SK-N-SH (cell line): ENCODE measurements around the gene OBP2A. TPM values are rescaled to one million over a fixed set of nuclear protein-coding genes. Genes with fewer than 3 reads are reported as not detected.

Experiments used
- CTCF ChIA-PET: fragments of 300-600, 350-600 bp; formaldehyde crosslinking; extraction: SDS; loops from one replicate; lab custom pipeline; 2021; lab: Yijun Ruan, JAX
- POLR2A ChIA-PET: fragments of 350-600 bp; sonication (Branson Sonifier 250); formaldehyde crosslinking; extraction: SDS; loops from one replicate; lab custom pipeline; 2020; ENCODE audit warnings: antibody characterized with exemption, inconsistent platforms; lab: Yijun Ruan, JAX
- DNase-seq: peaks from one replicate; pipeline ENCODE4 v3.0.0; 2012
- H2AFZ ChIP-seq: fragments of 200-600 bp; sonication (generic); 2 replicates; pipeline ENCODE4 v1.8.1; 2016; ENCODE audit warnings: antibody characterized with exemption, mild to moderate bottlenecking, low read depth
- H3F3A ChIP-seq: fragments of 200-600 bp; sonication (generic); replicated peaks from 2 replicates; pipeline ENCODE3; 2016; ENCODE audit warnings: antibody characterized with exemption, mild to moderate bottlenecking; ENCODE audit not compliant: insufficient read depth
- H3K27ac ChIP-seq, 2 experiments: fragments of 200-500 bp in 1 of 2; fragments of 200-600 bp in 1 of 2; sonication (Bioruptor generic) in 1 of 2; sonication (generic), shearing (Covaris generic) in 1 of 2; 2 replicates each; pipeline versions ENCODE4 v1.5.1 to v1.6.1; 2014 to 2016; ENCODE audit warnings: low read depth in 2 of 2, inconsistent platforms in 1 of 2, low read length in 1 of 2, mild to moderate bottlenecking in 1 of 2, mixed read lengths in 1 of 2
- H3K27me3 ChIP-seq: fragments of 200-600 bp; sonication (generic), shearing (Covaris generic); 2 replicates; pipeline ENCODE4 v1.6.1; 2016; ENCODE audit warnings: mixed run types; ENCODE audit not compliant: insufficient read depth
- H3K36me3 ChIP-seq, 2 experiments: fragments of 200-500 bp in 1 of 2; fragments of 200-600 bp in 1 of 2; sonication (Bioruptor generic) in 1 of 2; sonication (generic) in 1 of 2; replicated peaks in 1 of 2; 2 replicates each; pipeline versions ENCODE3 to v1.5.1; 2014 to 2016; ENCODE audit warnings: low read length in 1 of 2, mild to moderate bottlenecking in 1 of 2; ENCODE audit not compliant: insufficient read depth in 2 of 2, control insufficient read depth in 1 of 2
- H3K4me1 ChIP-seq, 2 experiments: fragments of 200-500 bp in 1 of 2; fragments of 200-600 bp in 1 of 2; sonication (Bioruptor generic) in 1 of 2; sonication (generic), shearing (Covaris generic) in 1 of 2; 2 replicates each; pipeline versions ENCODE4 v1.5.1 to v1.6.1; 2014 to 2016; ENCODE audit warnings: low read depth in 1 of 2, low read length in 1 of 2, mixed run types in 1 of 2; ENCODE audit not compliant: insufficient read depth in 2 of 2, control insufficient read depth in 1 of 2
- H3K4me2 ChIP-seq: fragments of 200-600 bp; sonication (generic), shearing (Covaris generic); 2 replicates; pipeline ENCODE4 v1.6.1; 2017; ENCODE audit warnings: mixed run types
- H3K4me3 ChIP-seq, 2 experiments: fragments of 200-500 bp in 1 of 2; fragments of 200-600 bp in 1 of 2; sonication (Bioruptor generic) in 1 of 2; sonication (generic), shearing (Covaris generic) in 1 of 2; 2 replicates each; pipeline versions ENCODE4 v1.5.1 to v1.8.1; 2014 to 2016; ENCODE audit warnings: low read depth in 2 of 2, inconsistent platforms in 1 of 2, low read length in 1 of 2, mild to moderate bottlenecking in 1 of 2, mixed read lengths in 1 of 2, moderate library complexity in 1 of 2
- H3K79me2 ChIP-seq: fragments of 200-600 bp; sonication (generic); 2 replicates; pipeline ENCODE4 v1.8.1; 2017; ENCODE audit warnings: mild to moderate bottlenecking; ENCODE audit not compliant: insufficient read depth
- H3K9ac ChIP-seq: fragments of 200-600 bp; sonication (generic); 2 replicates; pipeline ENCODE4 v1.6.1; 2017; ENCODE audit warnings: mixed run types
- H3K9me2 ChIP-seq: fragments of 200-600 bp; sonication (generic); 2 replicates; pipeline ENCODE4 v1.6.1; 2017; ENCODE audit warnings: mixed run types
- H3K9me3 ChIP-seq: fragments of 200-600 bp; sonication (generic); 2 replicates; pipeline ENCODE4 v1.6.1; 2017; ENCODE audit warnings: mixed run types, mild to moderate bottlenecking, moderate library complexity
- H4K20me1 ChIP-seq: fragments of 200-600 bp; sonication (generic); 2 replicates; pipeline ENCODE4 v1.6.1; 2017; ENCODE audit warnings: mild to moderate bottlenecking, mixed run types; ENCODE audit not compliant: insufficient read depth
- CTCF ChIP-seq: fragments of 200-600 bp; sonication (generic); IDR thresholded peaks from 2 replicates; pipeline ENCODE4 v1.6.1; 2017; ENCODE audit warnings: antibody characterized with exemption, mild to moderate bottlenecking, moderate library complexity
- ELF1 ChIP-seq: IDR thresholded peaks from 2 replicates; pipeline ENCODE4 v1.4.0; 2012
- EP300 ChIP-seq, 2 experiments: IDR thresholded peaks; 2 replicates each; pipeline versions ENCODE4 v1.4.0 to v1.6.1; 2012; ENCODE audit warnings: borderline replicate concordance in 1 of 2, low read depth in 1 of 2, low read length in 1 of 2
- EZH2phosphoT487 ChIP-seq: fragments of 200-600 bp; sonication (generic); IDR thresholded peaks from 2 replicates; pipeline ENCODE4 v1.6.1; 2017; ENCODE audit warnings: low read depth, mixed run types, mild to moderate bottlenecking, antibody characterized with exemption, moderate library complexity, borderline replicate concordance
- FOSL2 ChIP-seq: IDR thresholded peaks from 2 replicates; pipeline ENCODE4 v1.4.0; 2012; ENCODE audit warnings: low read depth, mild to moderate bottlenecking, moderate library complexity, borderline replicate concordance
- FOXJ3 ChIP-seq: sonication (generic); formaldehyde crosslinking; IDR thresholded peaks from 2 replicates; pipeline ENCODE4 v1.5.1; 2020; ENCODE audit warnings: mild to moderate bottlenecking, missing genetic modification reagents
- FOXM1 ChIP-seq: IDR thresholded peaks from 2 replicates; pipeline ENCODE4 v1.4.0; 2012; ENCODE audit warnings: low read depth, mild to moderate bottlenecking
- GABPA ChIP-seq: IDR thresholded peaks from 2 replicates; pipeline ENCODE4 v1.4.0; 2012; ENCODE audit warnings: low read depth, mild to moderate bottlenecking
- JUND ChIP-seq: IDR thresholded peaks from 2 replicates; pipeline ENCODE4 v1.4.0; 2012
- NRF1 ChIP-seq: IDR thresholded peaks from 2 replicates; pipeline ENCODE4 v1.6.1; 2012; ENCODE audit warnings: low read depth, mild to moderate bottlenecking, low read length
- RCOR1 ChIP-seq: fragments of 150-350 bp; IDR thresholded peaks from 2 replicates; pipeline ENCODE4 v1.6.1; 2017; ENCODE audit warnings: antibody characterized with exemption, low read length
- REST ChIP-seq: IDR thresholded peaks from 2 replicates; pipeline ENCODE4 v1.6.1; 2012; ENCODE audit warnings: mild to moderate bottlenecking, low read depth, low read length, moderate library complexity
- RXRA ChIP-seq: IDR thresholded peaks from 2 replicates; pipeline ENCODE4 v1.4.0; 2012; ENCODE audit warnings: low read depth, mild to moderate bottlenecking, borderline replicate concordance
- TAF1 ChIP-seq: IDR thresholded peaks from 2 replicates; pipeline ENCODE4 v1.6.1; 2012; ENCODE audit warnings: low read depth, mild to moderate bottlenecking, low read length, moderate library complexity, borderline replicate concordance
- TCF12 ChIP-seq: IDR thresholded peaks from 2 replicates; pipeline ENCODE4 v1.4.0; 2012
- TEAD4 ChIP-seq: IDR thresholded peaks from 2 replicates; pipeline ENCODE4 v1.4.0; 2012; ENCODE audit warnings: mild to moderate bottlenecking, borderline replicate concordance; ENCODE audit not compliant: insufficient read depth
- USF1 ChIP-seq: IDR thresholded peaks from 2 replicates; pipeline ENCODE4 v1.4.0; 2012; ENCODE audit warnings: low read depth, borderline replicate concordance
- USF2 ChIP-seq: fragments of 150-350 bp; IDR thresholded peaks from 2 replicates; pipeline ENCODE4 v1.6.1; 2017; ENCODE audit warnings: antibody characterized with exemption, low read length, low read depth, borderline replicate concordance
- YY1 ChIP-seq: IDR thresholded peaks from 2 replicates; pipeline ENCODE4 v1.4.0; 2012; ENCODE audit warnings: low read depth, mild to moderate bottlenecking
- ZBTB33 ChIP-seq: IDR thresholded peaks from 2 replicates; pipeline ENCODE4 v1.4.0; 2012; ENCODE audit warnings: low read depth, borderline replicate concordance
- WGBS: methylation state at CpG from one replicate; pipeline ENCODE4 v1.1.6; 2017; ENCODE audit warnings: low lambda C conversion rate; 5-methylcytosine and 5-hydroxymethylcytosine counted together
- polyA plus RNA-seq, 3 experiments: library from polyadenylated mRNA; depleted of rRNA; stranded (reverse); fragments of >200 nt; gene quantifications; 2 replicates each; pipeline ENCODE4 v1.2.3, GENCODE V29; 2012

Gene OBP2A
- polyA plus RNA-seq, 1 of the 3 experiments (the other 2 are of a cell fraction): not detected

GRCh38 chr9:135514342-135515082 is 31.4 kb upstream of the OBP2A start:
- H3K27me3 ChIP-seq: no peaks in the 10 kb centered on the region
- no peaks in the 10 kb centered on the region for H3K36me3 ChIP-seq
- no peaks in the 10 kb centered on the region; a peak in 1 of 4 replicates for H3K4me1 ChIP-seq
- H3K9ac ChIP-seq: no peak overlapping the region
- H2AFZ ChIP-seq: no peak overlapping the region
- ChIA-PET CTCF (interaction anchor here (1.0 to 3.2 kb wide), 2 partner anchors 10 to 13 kb away, joined by 3 to 23 read pairs; no protein-coding TSS in a partner anchor), POLR2A (no interaction called here)
- no peak overlapping the region for H3K4me2 ChIP-seq
- H3F3A ChIP-seq: no peaks in the 10 kb centered on the region
- WGBS: 56% methylated on average over 15 of the region's 17 CpGs
- H3K4me3 ChIP-seq: no peak overlapping the region
- H3K27ac ChIP-seq: no peak overlapping the region
- H4K20me1 ChIP-seq: no peaks in the 10 kb centered on the region
- no peaks in the 10 kb centered on the region for H3K9me2 ChIP-seq
- no peaks in the 10 kb centered on the region for H3K9me3 ChIP-seq
- no peaks in the 10 kb centered on the region for H3K79me2 ChIP-seq
- no peak for TF ChIP-seq JUND
- no peak for TF ChIP-seq EZH2phosphoT487
- TF ChIP-seq FOXM1: no peak
- no peak for TF ChIP-seq FOSL2
- no peak for TF ChIP-seq ELF1
- no peak for TF ChIP-seq RCOR1
- no peak for TF ChIP-seq USF1
- no peak for TF ChIP-seq ZBTB33
- TF ChIP-seq REST: no peak
- no peak for TF ChIP-seq EP300 (IDR thresholded peaks at IDR 0.05; ENCODE audit: borderline replicate concordance in 1 of 2, low read depth in 1 of 2, low read length in 1 of 2)
- TF ChIP-seq YY1: no peak
- no peak for TF ChIP-seq NRF1
- no peak for TF ChIP-seq FOXJ3 (CRISPR knock-in tag)
- no peak for TF ChIP-seq USF2
- no peak for TF ChIP-seq TEAD4
- TF ChIP-seq TAF1: no peak
- no peak for TF ChIP-seq CTCF
- no peak for TF ChIP-seq TCF12
- no peak for TF ChIP-seq RXRA
- TF ChIP-seq GABPA: no peak
- no peak for DNase-seq
